ENCODE results near the gene FAM76B.
A peak's percentile ranks its signal among the peaks of the same experiment; 100 is the strongest.

Gene FAM76B

GRCh38 chr11:95802806-95803205, 13.2 kb upstream of the FAM76B start:
- peaks cover 18% of the 10 kb centered on the region for H3K36me3 ChIP-seq (ENCODE audit: insufficient read depth, low read length)
- H3K4me1 ChIP-seq (ENCODE audit: insufficient read depth, low read length) = no peaks in the 10 kb centered on the region
- peaks cover 7% of the 10 kb centered on the region; the same call in 1 of the 2 replicates for H3K9me3 ChIP-seq (ENCODE audit: control insufficient read depth, insufficient read depth, low read length)
- H3K9ac ChIP-seq (ENCODE audit: low read depth, low read length) = no peak overlapping the region

GRCh38 chr11:95800438-95800837, 10.9 kb upstream of the FAM76B start:
- H3K36me3 ChIP-seq (ENCODE audit: insufficient read depth, low read length) = peaks cover 8% of the 10 kb centered on the region; the same call in 1 of the 2 replicates
- no peaks in the 10 kb centered on the region for H3K4me1 ChIP-seq (ENCODE audit: insufficient read depth, low read length)
- H3K9ac ChIP-seq (ENCODE audit: low read depth, low read length) = no peak overlapping the region
- H3K9me3 ChIP-seq (ENCODE audit: control insufficient read depth, insufficient read depth, low read length) = peaks cover 3% of the 10 kb centered on the region; the same call in 1 of the 2 replicates

DNA sequence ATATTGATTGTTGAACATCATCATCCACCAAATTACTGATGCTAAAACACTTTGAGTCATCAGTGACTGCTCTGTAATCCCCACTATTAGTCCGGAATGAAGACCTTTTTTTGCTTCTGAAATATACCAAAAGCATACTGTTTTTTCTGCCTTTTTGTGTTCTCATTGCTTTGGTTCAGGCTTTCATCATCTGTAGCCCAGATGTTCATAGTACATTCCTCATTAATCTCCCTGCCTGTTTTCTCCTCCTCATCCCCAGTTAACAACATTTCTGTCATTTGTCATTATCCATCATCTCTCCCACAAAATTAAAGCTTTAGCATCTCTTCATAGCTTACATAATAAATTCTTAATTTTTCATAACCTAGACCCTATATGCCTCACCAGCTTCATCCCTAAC, 10.0 kb upstream of the FAM76B start:
- H3K9ac ChIP-seq (ENCODE audit: low read depth, low read length) = no peak overlapping the region
- peaks cover 8% of the 10 kb centered on the region; the same call in 1 of the 2 replicates for H3K36me3 ChIP-seq (ENCODE audit: insufficient read depth, low read length)
- no peaks in the 10 kb centered on the region for H3K4me1 ChIP-seq (ENCODE audit: insufficient read depth, low read length)
- no peaks in the 10 kb centered on the region for H3K9me3 ChIP-seq (ENCODE audit: control insufficient read depth, insufficient read depth, low read length)

DNA sequence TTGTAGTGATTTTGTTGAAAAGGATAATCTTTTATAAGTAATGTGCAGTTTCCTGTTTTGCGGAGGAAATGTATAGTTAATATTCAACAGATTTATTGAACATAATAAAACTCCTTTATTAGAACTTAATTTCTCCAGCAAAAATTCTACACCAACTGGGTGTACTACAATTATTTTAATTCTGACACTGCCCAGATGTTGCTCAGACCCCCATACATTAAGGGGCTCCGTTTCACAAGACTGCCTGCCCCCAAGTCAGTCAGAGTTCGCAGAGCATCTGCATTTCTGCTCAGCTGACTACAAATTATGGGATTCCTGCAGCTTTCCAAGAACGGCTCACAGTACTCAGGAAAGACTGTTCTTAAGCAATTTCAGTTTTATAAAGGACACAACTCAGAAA, 6.9 kb upstream of the FAM76B start:
- Histone ChIP-seq H3K9ac (ENCODE audit: low read depth, low read length) (no peak overlapping the region), H3K4me1 (ENCODE audit: insufficient read depth, low read length) (no peaks in the 10 kb centered on the region; the same call in 1 of the 2 replicates), H3K36me3 (ENCODE audit: insufficient read depth, low read length) (peaks cover 8% of the 10 kb centered on the region; the same call in 1 of the 2 replicates), H3K9me3 (ENCODE audit: control insufficient read depth, insufficient read depth, low read length) (no peaks in the 10 kb centered on the region)

DNA sequence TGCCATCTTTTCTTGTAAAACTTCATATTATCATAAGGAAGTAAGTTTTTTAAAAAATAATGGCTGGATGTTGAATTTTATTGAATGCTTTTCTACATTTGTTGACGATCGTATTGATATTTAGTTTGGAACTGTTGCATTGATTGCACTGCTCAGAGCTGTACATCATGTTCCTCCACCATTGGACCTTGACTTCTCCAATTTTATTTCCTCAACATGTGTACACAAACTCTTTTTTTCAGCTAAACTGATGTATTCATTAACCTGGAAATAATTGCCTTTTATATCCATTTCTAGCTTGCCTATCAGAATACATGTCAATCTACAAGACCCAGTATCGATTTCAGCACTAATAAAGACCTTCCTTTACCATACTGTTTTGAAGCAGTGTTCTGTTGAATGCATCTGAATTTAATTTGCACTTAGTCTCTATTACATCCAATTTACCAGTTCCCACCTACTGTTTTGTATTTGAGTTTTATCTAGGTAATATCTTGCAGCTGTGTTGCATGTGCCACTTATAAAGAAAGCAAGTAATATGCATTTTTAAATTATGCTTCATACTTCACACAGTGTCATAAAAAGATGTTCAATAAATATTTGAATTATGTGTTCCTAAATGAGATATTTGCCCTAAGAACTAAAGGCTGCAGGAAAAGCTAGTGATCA, 6.2 kb upstream of the FAM76B start:
- Histone ChIP-seq H3K9me3 (ENCODE audit: control insufficient read depth, insufficient read depth, low read length) (no peaks in the 10 kb centered on the region), H3K9ac (ENCODE audit: low read depth, low read length) (no peak overlapping the region), H3K4me1 (ENCODE audit: insufficient read depth, low read length) (no peaks in the 10 kb centered on the region; the same call in 1 of the 2 replicates), H3K36me3 (ENCODE audit: insufficient read depth, low read length) (peaks cover 8% of the 10 kb centered on the region; the same call in 1 of the 2 replicates)

GRCh38 chr11:95794086-95794485, 4.5 kb upstream of the FAM76B start:
- Histone ChIP-seq H3K9me3 (ENCODE audit: control insufficient read depth, insufficient read depth, low read length) (no peaks in the 10 kb centered on the region), H3K9ac (ENCODE audit: low read depth, low read length) (no peak overlapping the region), H3K36me3 (ENCODE audit: insufficient read depth, low read length) (no peaks in the 10 kb centered on the region), H3K4me1 (ENCODE audit: insufficient read depth, low read length) (no peaks in the 10 kb centered on the region; the same call in 1 of the 2 replicates)

DNA sequence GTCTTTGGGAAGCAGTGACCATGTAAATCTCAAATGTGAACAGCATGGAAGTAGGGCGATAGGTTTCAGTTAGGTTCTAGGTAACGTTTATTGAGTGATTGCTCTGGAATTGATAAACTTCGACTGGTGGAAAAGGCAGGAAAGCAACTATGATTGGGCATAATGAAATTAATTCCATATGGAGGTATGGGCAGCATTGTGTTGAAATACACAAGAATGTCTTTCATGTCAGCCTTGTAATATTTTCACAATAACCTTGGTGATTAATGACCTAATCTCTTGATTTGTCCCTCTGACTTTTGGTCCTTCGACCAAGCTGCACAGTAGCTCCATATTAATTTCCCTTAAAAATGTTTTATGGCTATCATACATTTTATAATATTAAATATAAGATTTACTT, 3.5 kb upstream of the FAM76B start:
- H3K9me3 ChIP-seq (ENCODE audit: control insufficient read depth, insufficient read depth, low read length) = no peaks in the 10 kb centered on the region
- no peak overlapping the region for H3K9ac ChIP-seq (ENCODE audit: low read depth, low read length)
- H3K4me1 ChIP-seq (ENCODE audit: insufficient read depth, low read length) = no peaks in the 10 kb centered on the region; the same call in 1 of the 2 replicates
- H3K36me3 ChIP-seq (ENCODE audit: insufficient read depth, low read length) = no peaks in the 10 kb centered on the region

GRCh38 chr11:95792700-95793099, 3.1 kb upstream of the FAM76B start:
- no peaks in the 10 kb centered on the region for H3K36me3 ChIP-seq (ENCODE audit: insufficient read depth, low read length)
- no peaks in the 10 kb centered on the region for H3K9me3 ChIP-seq (ENCODE audit: control insufficient read depth, insufficient read depth, low read length)
- no peak overlapping the region for H3K9ac ChIP-seq (ENCODE audit: low read depth, low read length)
- no peaks in the 10 kb centered on the region; the same call in 1 of the 2 replicates for H3K4me1 ChIP-seq (ENCODE audit: insufficient read depth, low read length)

- H3K36me3 ChIP-seq (ENCODE audit: insufficient read depth, low read length) = no peaks in the 10 kb centered on the region
- no peaks in the 10 kb centered on the region; the same call in 1 of the 2 replicates for H3K4me1 ChIP-seq (ENCODE audit: insufficient read depth, low read length)
- H3K9me3 ChIP-seq (ENCODE audit: control insufficient read depth, insufficient read depth, low read length) = no peaks in the 10 kb centered on the region
- 0 out of 2 replicates have a peak overlapping the region, but pooled peaks have one; percentile 81 for H3K9ac ChIP-seq (ENCODE audit: low read depth, low read length)
These were observed 2.6 kb upstream of the FAM76B start for GRCh38 chr11:95792200-95792599.

DNA sequence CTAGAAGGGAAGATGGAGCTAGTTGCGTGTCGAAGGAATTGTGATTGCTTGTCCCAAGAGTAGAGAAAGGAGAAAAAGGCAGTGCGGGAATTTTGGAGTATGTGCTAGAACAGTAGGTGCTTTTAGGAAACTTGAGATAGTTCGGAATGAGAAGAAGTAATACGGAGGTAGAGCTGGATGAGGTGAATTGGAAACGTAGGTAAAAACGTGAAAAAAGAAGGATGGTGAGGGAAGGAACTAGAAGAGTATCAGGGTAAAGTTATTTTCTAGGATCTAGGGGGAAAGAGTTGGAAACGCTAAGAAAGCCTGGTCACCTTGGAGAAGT, 2.1 kb upstream of the FAM76B start:
- peak overlapping the region; percentile 81 for H3K9ac ChIP-seq (ENCODE audit: low read depth, low read length)
- H3K9me3 ChIP-seq (ENCODE audit: control insufficient read depth, insufficient read depth, low read length) = no peaks in the 10 kb centered on the region
- no peaks in the 10 kb centered on the region for H3K36me3 ChIP-seq (ENCODE audit: insufficient read depth, low read length)
- H3K4me1 ChIP-seq (ENCODE audit: insufficient read depth, low read length) = no peaks in the 10 kb centered on the region; the same call in 1 of the 2 replicates

DNA sequence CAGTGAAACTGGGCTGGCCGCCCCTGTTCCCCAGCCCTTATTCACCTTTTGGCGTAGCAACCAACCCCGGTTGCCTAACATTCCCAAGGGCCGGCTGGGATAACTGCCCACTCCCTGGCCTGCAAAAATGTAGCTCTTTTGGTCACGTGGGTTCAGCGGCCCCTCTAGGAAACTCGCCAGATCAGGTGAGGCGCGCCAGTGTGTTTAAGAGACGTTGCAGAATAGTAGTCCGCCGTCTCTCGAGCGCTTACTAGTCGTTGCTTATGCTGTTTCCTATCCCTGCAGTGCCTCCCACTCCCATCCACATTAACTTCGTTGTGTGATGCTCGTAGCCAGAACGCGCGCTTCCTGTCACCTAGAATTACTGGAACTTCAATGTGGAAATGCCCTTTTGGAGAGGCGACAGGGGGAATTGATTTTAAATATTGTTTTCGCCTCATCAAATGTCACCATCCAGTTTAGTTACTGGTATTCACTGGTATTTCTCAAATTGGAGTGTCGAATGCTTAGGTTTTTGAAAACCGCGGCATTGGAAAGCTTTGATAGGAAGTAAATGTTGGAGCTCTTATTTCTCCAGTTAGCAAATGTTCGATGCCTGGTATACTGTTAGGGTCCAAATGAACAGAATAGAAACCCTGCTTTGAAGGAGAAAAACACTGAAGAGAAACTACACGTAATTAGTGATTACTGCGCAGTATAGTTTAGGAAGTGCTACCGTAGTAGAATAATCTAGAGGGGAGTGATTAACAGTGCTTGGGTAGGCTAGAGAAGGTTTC, 1.5 kb upstream of the FAM76B start:
- Histone ChIP-seq H3K9ac (ENCODE audit: low read depth, low read length) (peak overlapping the region; percentile 81), H3K4me1 (ENCODE audit: insufficient read depth, low read length) (no peaks in the 10 kb centered on the region; the same call in 1 of the 2 replicates), H3K9me3 (ENCODE audit: control insufficient read depth, insufficient read depth, low read length) (no peaks in the 10 kb centered on the region), H3K36me3 (ENCODE audit: insufficient read depth, low read length) (no peaks in the 10 kb centered on the region)

DNA sequence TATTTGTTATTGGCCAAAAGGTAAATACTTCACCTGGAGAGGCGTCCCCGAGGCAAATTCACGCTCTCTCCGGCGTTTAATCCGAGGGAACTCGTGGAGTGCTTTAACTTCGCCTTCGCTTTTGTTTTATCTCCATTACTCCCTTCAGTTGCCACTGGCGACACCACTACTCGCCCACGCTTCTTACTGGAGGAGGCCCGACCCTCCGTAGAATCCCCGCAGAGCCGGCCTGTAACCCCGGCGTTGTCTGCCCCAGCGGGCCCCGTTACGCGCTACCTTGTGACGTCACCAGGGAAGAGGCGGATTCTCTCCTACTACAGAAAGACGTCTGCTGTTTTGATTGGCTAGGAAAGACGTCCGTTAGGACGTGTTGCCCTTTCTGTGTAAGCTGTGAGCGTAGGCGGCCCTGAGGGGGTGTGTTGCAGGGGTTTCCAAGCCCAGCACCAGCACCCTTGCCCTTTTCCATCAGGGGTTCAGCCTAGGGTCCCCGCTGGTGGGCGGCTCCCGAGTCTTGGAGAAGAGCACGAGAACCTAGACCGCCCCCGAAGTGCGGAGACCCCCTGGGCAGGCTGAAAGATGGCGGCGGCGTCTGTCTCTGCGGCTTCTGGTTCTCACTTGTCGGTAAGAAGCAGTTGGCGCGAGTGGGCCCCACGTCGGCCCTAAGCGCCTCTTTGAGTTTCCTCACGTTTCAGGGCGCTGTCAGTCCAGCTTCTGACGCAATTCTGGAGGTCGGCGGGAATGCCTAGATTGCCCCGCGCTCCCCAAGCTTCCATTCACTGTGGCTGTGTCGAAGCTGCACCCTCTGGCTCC, 746 bp upstream of the FAM76B start, which contains the start of gene CEP57:
TSS of gene CEP57 (plus strand) at position 376 of the 810 bp plus-strand sequence. CDS start at position 577, 201 bp downstream.
- Histone ChIP-seq H3K4me1 (ENCODE audit: insufficient read depth, low read length) (no peaks in the 10 kb centered on the region; the same call in 1 of the 2 replicates), H3K9ac (ENCODE audit: low read depth, low read length) (peak within 1 kb of the TSS; percentile 81), H3K36me3 (ENCODE audit: insufficient read depth, low read length) (peaks cover 6% of the 10 kb centered on the region; the same call in 1 of the 2 replicates), H3K9me3 (ENCODE audit: control insufficient read depth, insufficient read depth, low read length) (no peaks in the 10 kb centered on the region)

DNA sequence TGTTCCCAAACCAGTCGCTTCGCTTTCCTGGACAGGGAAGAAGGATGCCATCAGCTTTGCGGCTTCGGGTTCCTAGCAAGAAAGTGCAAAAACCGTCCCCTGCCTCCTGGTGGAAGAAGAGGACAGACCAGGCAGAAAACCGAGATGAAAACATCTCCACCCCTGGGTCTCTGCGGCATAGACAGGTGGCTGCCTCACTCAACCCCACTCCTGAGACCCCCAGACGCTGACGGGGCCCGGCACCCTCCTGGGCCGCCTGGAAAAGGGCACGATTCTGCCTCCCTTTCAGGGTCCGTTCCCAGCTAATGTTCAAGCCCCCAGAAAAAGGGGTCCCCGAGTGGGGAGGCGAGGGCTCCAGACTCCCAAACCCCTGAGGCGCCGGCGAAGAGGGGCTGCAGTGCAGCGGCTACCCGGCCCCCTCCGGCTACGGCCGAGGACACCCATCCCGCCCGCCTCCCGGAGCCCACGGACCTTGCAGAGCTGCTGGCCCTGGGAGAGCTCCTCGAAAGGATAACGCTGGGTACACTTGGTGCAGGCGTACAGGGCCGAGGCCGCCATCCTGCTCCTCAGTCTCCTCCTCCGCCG, 569 bp downstream of the FAM76B start:
- Histone ChIP-seq H3K36me3 (ENCODE audit: insufficient read depth, low read length) (peaks cover 9% of the 10 kb centered on the region; the same call in 1 of the 2 replicates), H3K9ac (ENCODE audit: low read depth, low read length) (peak overlapping the region; percentile 81), H3K4me1 (ENCODE audit: insufficient read depth, low read length) (no peaks in the 10 kb centered on the region; the same call in 1 of the 2 replicates)

GRCh38 chr11:95780544-95780943, 9.0 kb downstream of the FAM76B start:
- Histone ChIP-seq H3K36me3 (ENCODE audit: insufficient read depth, low read length) (peaks cover 5% of the 10 kb centered on the region; the same call in 1 of the 2 replicates), H3K9me3 (ENCODE audit: control insufficient read depth, insufficient read depth, low read length) (no peaks in the 10 kb centered on the region)

More for the DNA sequence above, 569 bp downstream of the FAM76B start:
- no peaks in the 10 kb centered on the region for H3K9me3 ChIP-seq (ENCODE audit: control insufficient read depth, insufficient read depth, low read length)

More at GRCh38 chr11:95780544-95780943, 9.0 kb downstream of the FAM76B start:
- H3K9ac ChIP-seq (ENCODE audit: low read depth, low read length) = no peak overlapping the region
- H3K4me1 ChIP-seq (ENCODE audit: insufficient read depth, low read length) = no peaks in the 10 kb centered on the region
